ENCODE results near the gene NXNL1. TPM values are rescaled to one million over a fixed set of nuclear protein-coding genes. Genes with fewer than 3 reads are reported as not detected.

NXNL1 gene
- total RNA-seq, 1 donor from 2014 or later, result not detected

DNA sequence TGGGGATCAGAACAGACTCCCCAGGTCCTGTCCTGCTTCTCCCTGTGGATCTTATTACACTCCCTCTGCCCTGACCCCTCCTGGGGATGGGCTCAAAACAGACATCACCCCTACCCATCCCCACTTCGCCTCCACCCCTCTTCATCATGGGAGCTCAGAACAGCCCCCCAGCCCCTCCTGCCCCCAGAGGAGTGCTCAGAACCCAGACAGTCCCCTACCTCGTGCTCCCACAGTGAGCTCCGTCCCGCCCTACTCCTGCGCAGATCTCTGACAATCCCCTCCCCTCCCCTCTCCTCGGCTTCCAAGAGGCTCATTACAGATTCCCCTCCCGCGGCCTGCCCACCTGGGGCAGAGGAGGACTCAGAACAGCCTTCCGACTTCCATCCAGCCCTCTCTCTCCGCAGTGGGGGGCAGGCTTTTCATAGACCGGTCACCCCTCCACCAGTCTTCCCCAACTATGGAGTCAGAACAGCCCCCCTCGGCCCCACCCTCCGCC is 6.1 kb downstream of the NXNL1 start:
- H3K4me3 ChIP-seq (ENCODE audit: low read depth, low read length), result no peak overlapping the region
- TF ChIP-seq, protein P1, sequence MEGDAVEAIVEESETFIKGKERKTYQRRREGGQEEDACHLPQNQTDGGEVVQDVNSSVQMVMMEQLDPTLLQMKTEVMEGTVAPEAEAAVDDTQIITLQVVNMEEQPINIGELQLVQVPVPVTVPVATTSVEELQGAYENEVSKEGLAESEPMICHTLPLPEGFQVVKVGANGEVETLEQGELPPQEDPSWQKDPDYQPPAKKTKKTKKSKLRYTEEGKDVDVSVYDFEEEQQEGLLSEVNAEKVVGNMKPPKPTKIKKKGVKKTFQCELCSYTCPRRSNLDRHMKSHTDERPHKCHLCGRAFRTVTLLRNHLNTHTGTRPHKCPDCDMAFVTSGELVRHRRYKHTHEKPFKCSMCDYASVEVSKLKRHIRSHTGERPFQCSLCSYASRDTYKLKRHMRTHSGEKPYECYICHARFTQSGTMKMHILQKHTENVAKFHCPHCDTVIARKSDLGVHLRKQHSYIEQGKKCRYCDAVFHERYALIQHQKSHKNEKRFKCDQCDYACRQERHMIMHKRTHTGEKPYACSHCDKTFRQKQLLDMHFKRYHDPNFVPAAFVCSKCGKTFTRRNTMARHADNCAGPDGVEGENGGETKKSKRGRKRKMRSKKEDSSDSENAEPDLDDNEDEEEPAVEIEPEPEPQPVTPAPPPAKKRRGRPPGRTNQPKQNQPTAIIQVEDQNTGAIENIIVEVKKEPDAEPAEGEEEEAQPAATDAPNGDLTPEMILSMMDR (conservative IDR thresholded peaks at IDR 0.05; ENCODE audit: low read depth, low read length), result no peak
- no peak for DNase-seq (ENCODE audit: low read depth)

DNA sequence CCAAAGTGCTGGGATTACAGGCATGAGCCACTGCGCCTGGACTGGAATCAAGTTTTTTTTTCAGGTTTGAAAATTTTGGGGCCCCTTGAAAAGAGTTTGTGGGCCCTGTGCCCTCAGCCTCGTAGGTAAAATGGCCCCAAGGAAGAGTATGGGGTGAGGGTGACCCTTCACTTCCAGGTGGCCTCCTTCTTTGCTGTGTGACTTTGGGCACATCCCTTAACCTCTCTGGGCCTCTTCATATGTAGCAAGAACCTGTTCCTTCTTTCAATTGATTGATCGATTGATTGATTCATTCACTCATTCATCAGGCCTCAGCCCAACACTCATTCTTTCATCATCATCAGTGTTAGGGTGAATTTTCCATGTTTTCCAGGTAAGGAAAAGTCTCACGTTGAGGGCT is 8.9 kb downstream of the NXNL1 start:
- TF ChIP-seq, protein P1 (conservative IDR thresholded peaks at IDR 0.05; ENCODE audit: low read depth, low read length), result no peak
- H3K4me3 ChIP-seq (ENCODE audit: low read depth, low read length), result no peak overlapping the region
- no peak for DNase-seq (ENCODE audit: low read depth)

DNA sequence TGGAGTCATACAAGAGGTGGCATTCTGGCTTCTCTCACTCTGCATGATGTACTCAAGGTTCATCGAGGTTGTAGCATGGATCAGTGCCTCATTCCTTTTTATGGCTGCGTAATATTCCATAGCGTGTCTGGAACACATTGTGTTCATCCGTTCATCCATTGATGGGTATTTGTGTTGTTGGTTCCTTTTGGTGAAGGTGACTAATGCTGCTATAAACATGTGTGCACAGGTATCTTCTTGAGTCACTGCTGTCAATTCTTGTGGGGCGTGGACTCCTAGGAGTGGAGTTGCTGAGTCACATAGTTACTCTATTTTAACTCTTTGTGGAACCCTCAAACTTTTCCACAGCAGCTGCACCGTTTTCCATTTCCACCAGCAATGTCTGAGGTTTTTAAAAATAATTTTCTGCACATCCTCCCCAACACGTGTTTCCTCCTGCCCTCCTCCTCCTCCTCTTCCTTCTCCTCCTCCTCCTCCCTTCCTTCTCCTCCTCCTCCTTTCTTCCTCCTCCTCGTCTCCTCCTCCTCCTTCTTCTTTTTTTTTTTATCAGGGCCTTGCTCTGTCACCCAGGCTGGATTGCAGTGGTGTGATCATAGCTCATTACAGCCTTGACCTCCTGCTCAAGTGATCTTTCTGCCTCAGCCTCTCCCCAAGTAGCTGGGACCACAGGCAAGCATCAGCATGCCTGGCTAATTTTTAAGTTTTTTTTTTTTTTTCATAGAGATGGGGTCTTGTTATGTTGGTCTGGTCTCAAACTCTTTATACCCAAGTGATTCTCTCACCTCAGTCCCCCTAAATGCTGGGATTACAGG is 10.3 kb downstream of the NXNL1 start:
- DNase-seq (ENCODE audit: low read depth), result no peak
- H3K4me3 ChIP-seq (ENCODE audit: low read depth, low read length), result no peak overlapping the region
- TF ChIP-seq, protein P1 (conservative IDR thresholded peaks at IDR 0.05; ENCODE audit: low read depth, low read length), result no peak

DNA sequence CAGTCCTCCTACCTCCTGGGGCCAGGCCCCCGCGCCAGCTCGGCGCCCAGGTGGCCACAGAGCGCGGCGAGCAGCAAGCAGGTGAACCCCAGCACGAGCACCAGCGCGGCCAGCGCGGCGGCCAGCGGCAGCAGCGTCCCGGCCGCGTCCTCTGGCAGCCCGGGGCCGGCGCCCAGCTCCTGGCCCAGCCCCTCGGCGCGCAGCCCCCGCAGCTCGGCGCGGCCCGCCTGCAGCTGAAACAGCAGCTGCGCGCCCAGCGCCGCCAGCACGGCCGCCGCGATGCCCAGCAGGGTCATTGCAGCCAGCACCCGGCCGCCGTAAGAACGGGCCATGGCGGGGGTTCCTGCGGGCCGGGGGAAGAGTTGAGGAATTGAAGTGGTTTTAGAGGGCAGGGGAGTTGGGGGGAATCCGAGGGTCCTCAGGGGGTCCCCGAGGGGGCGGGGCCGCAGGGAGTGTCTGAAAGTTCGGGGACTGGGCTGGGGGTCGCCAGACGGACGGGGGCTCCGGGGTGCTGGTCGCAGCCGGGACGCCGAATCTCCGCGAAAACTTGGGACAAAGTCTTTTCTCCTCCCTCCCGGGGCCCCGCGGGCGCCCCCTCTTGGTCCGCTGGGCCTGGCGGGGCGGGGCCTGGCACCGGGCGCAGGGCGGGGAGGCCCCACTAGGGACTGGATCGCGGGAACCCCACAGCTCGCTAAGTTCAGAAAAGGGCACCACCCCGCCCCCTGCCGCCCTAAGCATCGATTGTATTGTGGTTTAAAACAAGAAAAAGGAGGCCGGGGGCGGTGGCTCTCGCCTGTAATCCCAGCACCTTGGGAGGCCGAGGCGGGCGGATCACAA is 12.4 kb downstream of the NXNL1 start, which contains the start of gene TMEM221:
TSS of gene TMEM221 (minus strand) at position 538 of the 837 bp plus-strand sequence. CDS start at position 332, 206 bp downstream.
- TF ChIP-seq, protein P1 (conservative IDR thresholded peaks at IDR 0.05; ENCODE audit: low read depth, low read length), result peak; percentile 49
- H3K4me3 ChIP-seq (ENCODE audit: low read depth, low read length), result peak within 1 kb of the TSS; percentile 36
- DNase-seq (ENCODE audit: low read depth), result no peak

DNA sequence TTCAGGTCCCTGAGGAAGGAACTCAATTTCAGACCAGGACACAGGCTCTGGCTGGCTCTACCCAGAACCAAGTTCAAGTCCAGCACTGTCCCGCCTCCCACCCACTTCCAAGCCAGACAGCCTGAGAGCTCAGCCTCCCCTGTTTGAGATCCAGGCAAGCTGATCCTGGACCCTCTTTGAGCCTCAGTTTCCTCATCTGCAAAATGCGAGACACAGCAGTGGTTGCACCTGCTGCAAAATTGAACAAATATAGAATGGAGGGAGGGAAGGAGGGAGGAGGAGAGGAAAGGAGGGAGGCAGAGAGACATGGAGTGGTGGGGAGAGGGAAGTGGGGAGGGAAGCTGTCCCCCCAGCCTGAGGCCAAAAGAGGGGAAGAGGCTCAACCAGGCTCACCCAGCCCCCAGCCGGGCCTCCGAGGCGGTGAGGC is 13.0 kb downstream of the NXNL1 start:
- no peak overlapping the region for H3K4me3 ChIP-seq (ENCODE audit: low read depth, low read length)
- TF ChIP-seq, protein P1 (conservative IDR thresholded peaks at IDR 0.05; ENCODE audit: low read depth, low read length), result no peak

DNA sequence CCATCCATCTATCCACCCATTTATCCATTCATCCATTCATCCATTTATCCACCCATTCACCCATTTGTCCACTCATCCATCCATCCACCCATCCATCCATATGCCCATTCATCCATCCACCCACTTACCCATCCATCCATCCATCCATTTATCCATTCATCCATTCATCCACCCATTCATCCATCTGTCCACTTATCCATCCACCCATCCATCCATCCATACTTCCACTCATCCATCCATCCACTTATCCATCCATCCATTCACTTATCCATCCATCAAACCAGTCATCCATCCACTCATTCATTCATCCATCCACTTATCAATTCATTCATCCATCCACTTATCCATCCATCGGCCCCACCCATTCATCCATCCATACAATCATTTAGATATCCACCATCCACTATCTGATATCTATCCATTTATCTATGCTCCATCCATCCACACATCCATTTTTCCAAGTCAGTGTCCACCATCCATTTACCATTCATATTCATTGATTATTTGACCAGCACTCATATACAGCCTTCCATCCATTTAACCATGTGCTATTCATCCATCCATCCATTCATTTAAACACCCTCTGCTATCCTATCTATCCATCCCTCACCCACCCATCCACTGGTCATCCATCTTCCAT is 15.1 kb downstream of the NXNL1 start:
- H3K4me3 ChIP-seq (ENCODE audit: low read depth, low read length), result no peak overlapping the region
- no peak for DNase-seq (ENCODE audit: low read depth)
- TF ChIP-seq, protein P1 (conservative IDR thresholded peaks at IDR 0.05; ENCODE audit: low read depth, low read length), result no peak

More for the DNA sequence above, 13.0 kb downstream of the NXNL1 start:
- no peak for DNase-seq (ENCODE audit: low read depth)

Measured in epithelial cell of proximal tubule (primary cell).